ENCODE data around the gene ZSWIM3. TPM values are rescaled to one million over a fixed set of nuclear protein-coding genes. Genes with fewer than 3 reads are reported as not detected.

Gene ZSWIM3
- total RNA-seq, 1 experiment from 2014 or later: 6.4 TPM

- BruUV-seq (replicated peaks): no TSS peak
- CTCF ChIA-PET: no interaction called here
- Mint-ChIP-seq H3K27ac (ENCODE audit: unreplicated experiment) (peak overlapping the region; percentile 53), H3K4me3 (ENCODE audit: unreplicated experiment) (peak overlapping the region; percentile 71), H3K36me3 (ENCODE audit: insufficient read depth, unreplicated experiment) (no peaks in the 10 kb centered on the region), H3K27me3 (ENCODE audit: insufficient read depth, unreplicated experiment) (no peaks in the 10 kb centered on the region), H3K9me3 (ENCODE audit: unreplicated experiment) (no peaks in the 10 kb centered on the region), H3K4me1 (ENCODE audit: low read depth, unreplicated experiment) (peaks cover 15% of the 10 kb centered on the region)
- H3K4me1 ChIP-seq: peaks cover 13% of the 10 kb centered on the region
- no peaks in the 10 kb centered on the region for H3K36me3 ChIP-seq (ENCODE audit: control insufficient read depth, insufficient read depth, low read length)
- no peaks in the 10 kb centered on the region for H3K9me3 ChIP-seq
- intact Hi-C loops (cut with micrococcal nuclease; ENCODE audit: unreplicated experiment): loop anchor here (1.0 kb wide), 2 partner anchors 20 to 25 kb away; partner anchors contain the start of genes ACOT8, UBE2C and ZSWIM3
- no peak for TF ChIP-seq CTCF (IDR thresholded peaks at IDR 0.05; ENCODE audit: insufficient read depth in 1 of 2, low read depth in 1 of 2, low read length in 1 of 2, severe bottlenecking in 1 of 2, unreplicated experiment in 1 of 2)
- no peak for DNase-seq
- H3K27me3 ChIP-seq (replicated peaks; ENCODE audit: control insufficient read depth, insufficient read depth, low read length): no peaks in the 10 kb centered on the region
- POLR2A ChIA-PET: no interaction called here
- no peak overlapping the region for H3K4me3 ChIP-seq (ENCODE audit: low read depth, low read length)
These were observed 24.8 kb upstream of the ZSWIM3 start for GRCh38 chr20:45832619-45833018.

GRCh38 chr20:45833030-45833882 is 24.2 kb upstream of the ZSWIM3 start, which contains the start of gene SNX21:
Gene SNX21 (plus strand): TSS chr20:45833799. CDS start chr20:45833920, 121 bp downstream.
- Mint-ChIP-seq H3K27me3 (ENCODE audit: insufficient read depth, unreplicated experiment) (no peaks in the 10 kb centered on the region), H3K9me3 (ENCODE audit: unreplicated experiment) (no peaks in the 10 kb centered on the region), H3K4me1 (ENCODE audit: low read depth, unreplicated experiment) (peaks cover 15% of the 10 kb centered on the region), H3K4me3 (ENCODE audit: unreplicated experiment) (peak within 1 kb of the TSS; percentile 71), H3K36me3 (ENCODE audit: insufficient read depth, unreplicated experiment) (no peaks in the 10 kb centered on the region), H3K27ac (ENCODE audit: unreplicated experiment) (peak within 1 kb of the TSS; percentile 53)
- BruUV-seq (replicated peaks): TSS peak; percentile 37
- Histone ChIP-seq H3K9me3 (no peaks in the 10 kb centered on the region), H3K4me3 (ENCODE audit: low read depth, low read length) (peak within 1 kb of the TSS; percentile 86), H3K4me1 (peaks cover 13% of the 10 kb centered on the region), H3K27me3 (replicated peaks; ENCODE audit: control insufficient read depth, insufficient read depth, low read length) (no peaks in the 10 kb centered on the region), H3K36me3 (ENCODE audit: control insufficient read depth, insufficient read depth, low read length) (no peaks in the 10 kb centered on the region)
- intact Hi-C loops (cut with micrococcal nuclease; ENCODE audit: unreplicated experiment): loop anchor here (1.0 kb wide), 2 partner anchors 21 to 24 kb away; partner anchors contain the start of genes ACOT8, UBE2C and ZSWIM3
- TF ChIP-seq CTCF (IDR thresholded peaks at IDR 0.05; ENCODE audit: insufficient read depth in 1 of 2, low read depth in 1 of 2, low read length in 1 of 2, severe bottlenecking in 1 of 2, unreplicated experiment in 1 of 2): no peak
- ChIA-PET CTCF (no interaction called here), POLR2A (interaction anchor here (0.6 to 2.0 kb wide), 6 partner anchors 20 to 102 kb away, joined by 3 to 12 read pairs (median 6); partner anchors contain the start of genes ACOT8, PCIF1, ZSWIM1 and ZSWIM3)
- DNase-seq: peak; percentile 94 to 95

- Mint-ChIP-seq H3K27ac (ENCODE audit: unreplicated experiment) (peak overlapping the region; percentile 53), H3K4me3 (ENCODE audit: unreplicated experiment) (peak overlapping the region; percentile 71), H3K4me1 (ENCODE audit: low read depth, unreplicated experiment) (peaks cover 15% of the 10 kb centered on the region), H3K27me3 (ENCODE audit: insufficient read depth, unreplicated experiment) (no peaks in the 10 kb centered on the region), H3K36me3 (ENCODE audit: insufficient read depth, unreplicated experiment) (no peaks in the 10 kb centered on the region), H3K9me3 (ENCODE audit: unreplicated experiment) (no peaks in the 10 kb centered on the region)
- H3K36me3 ChIP-seq (ENCODE audit: control insufficient read depth, insufficient read depth, low read length): no peaks in the 10 kb centered on the region
- H3K4me3 ChIP-seq (ENCODE audit: low read depth, low read length): peak overlapping the region; percentile 86
- peak; percentile 77 to 83 for DNase-seq
- H3K4me1 ChIP-seq: peaks cover 13% of the 10 kb centered on the region
- no TSS peak for BruUV-seq (replicated peaks)
- ChIA-PET POLR2A (interaction anchor here (0.6 to 2.0 kb wide), 6 partner anchors 20 to 101 kb away, joined by 3 to 12 read pairs (median 6); partner anchors contain the start of genes ACOT8, PCIF1, ZSWIM1 and ZSWIM3), CTCF (no interaction called here)
- no peaks in the 10 kb centered on the region for H3K27me3 ChIP-seq (replicated peaks; ENCODE audit: control insufficient read depth, insufficient read depth, low read length)
- TF ChIP-seq CTCF (IDR thresholded peaks at IDR 0.05; ENCODE audit: insufficient read depth in 1 of 2, low read depth in 1 of 2, low read length in 1 of 2, severe bottlenecking in 1 of 2, unreplicated experiment in 1 of 2): no peak
- intact Hi-C loops (cut with micrococcal nuclease; ENCODE audit: unreplicated experiment): loop anchor here (1.0 kb wide), 2 partner anchors 22 to 23 kb away; partner anchors contain the start of genes ACOT8, UBE2C and ZSWIM3
- H3K9me3 ChIP-seq: no peaks in the 10 kb centered on the region
These were observed 23.3 kb upstream of the ZSWIM3 start for GRCh38 chr20:45833883-45834796.
